HG03280 (cell line): ENCODE measurements around the gene DNASE2.

ENCODE experiments used
- ATAC-seq: cut with Tn5 transposase; IDR thresholded peaks from one replicate; pipeline ENCODE4 v1.9.1; 2021; ENCODE audit warnings: mild to moderate bottlenecking, moderate library complexity; ENCODE audit not compliant: unreplicated experiment

The DNASE2 gene

GRCh38 chr19:12886969-12887747 is 5.9 kb upstream of the DNASE2 start, which contains the start of gene KLF1:
TSS of gene KLF1 (minus strand) at chr19:12887201. CDS start at chr19:12887140, 61 bp downstream.
- no peak for ATAC-seq

- no peak for ATAC-seq
Measured at GRCh38 chr19:12886651-12886968, 5.4 kb upstream of the DNASE2 start.

GRCh38 chr19:12885749-12886650 is 4.8 kb upstream of the DNASE2 start:
- peak; percentile 2 for ATAC-seq

GRCh38 chr19:12884926-12885748 is 3.9 kb upstream of the DNASE2 start:
- ATAC-seq, result peak; percentile 43

- ATAC-seq, result no peak
Measured at GRCh38 chr19:12884627-12884925, 3.3 kb upstream of the DNASE2 start.

GRCh38 chr19:12884202-12884601 is 3.0 kb upstream of the DNASE2 start:
- no peak for ATAC-seq

GRCh38 chr19:12882589-12882988 is 1.3 kb upstream of the DNASE2 start:
- ATAC-seq, result no peak

GRCh38 chr19:12880551-12881171 is 588 bp downstream of the DNASE2 start:
- ATAC-seq, result peak; percentile 18

- ATAC-seq, result no peak
Measured at GRCh38 chr19:12875086-12875485, 6.2 kb downstream of the DNASE2 start.

- ATAC-seq, result no peak
Measured at GRCh38 chr19:12873891-12874745, 7.1 kb downstream of the DNASE2 start.

GRCh38 chr19:12872941-12873890 is 8.0 kb downstream of the DNASE2 start:
- no peak for ATAC-seq

- ATAC-seq, result no peak
Measured at GRCh38 chr19:12872255-12872654, 9.0 kb downstream of the DNASE2 start.

- no peak for ATAC-seq
Measured at GRCh38 chr19:12871681-12872080, 9.6 kb downstream of the DNASE2 start.

GRCh38 chr19:12868540-12869112 is 12.6 kb downstream of the DNASE2 start:
- ATAC-seq, result no peak

- no peak for ATAC-seq
Measured at GRCh38 chr19:12867120-12868099, 13.8 kb downstream of the DNASE2 start.

- ATAC-seq, result no peak
Measured at GRCh38 chr19:12866416-12867119, 14.7 kb downstream of the DNASE2 start.
